Smooth muscle cell (in vitro differentiated cells): ENCODE data around the gene VEGFA. TPM values are rescaled to one million over a fixed set of nuclear protein-coding genes. Genes with fewer than 3 reads are reported as not detected.

Source experiments
- DNase-seq: peaks from one replicate; lab custom pipeline; 2025; ENCODE audit not compliant: unreplicated experiment; lab: John Stamatoyannopoulos, UW
- H2AFZ ChIP-seq: fragments of 200-600 bp; sonication (generic); 2 replicates; pipeline ENCODE4 v1.6.0; 2016; ENCODE audit warnings: antibody characterized with exemption, low read depth, mild to moderate bottlenecking
- H3F3A ChIP-seq: fragments of 200-600 bp; sonication (generic); 2 replicates; pipeline ENCODE4 v1.6.0; 2017; ENCODE audit warnings: antibody characterized with exemption, low read depth
- H3K27ac ChIP-seq: fragments of 200-600 bp; sonication (generic); 2 replicates; pipeline ENCODE4 v1.5.1; 2016; ENCODE audit warnings: low read depth, mild to moderate bottlenecking
- H3K27me3 ChIP-seq: fragments of 200-600 bp; sonication (generic); 2 replicates; pipeline ENCODE4 v1.6.1; 2016; ENCODE audit warnings: low read depth, mild to moderate bottlenecking
- H3K36me3 ChIP-seq: fragments of 200-600 bp; sonication (generic); 2 replicates; pipeline ENCODE4 v1.5.1; 2016; ENCODE audit warnings: low read depth
- H3K4me1 ChIP-seq: fragments of 200-600 bp; sonication (generic); 2 replicates; pipeline ENCODE4 v1.5.1; 2016; ENCODE audit warnings: low read depth
- H3K4me2 ChIP-seq: fragments of 200-600 bp; sonication (generic); 2 replicates; pipeline ENCODE4 v1.6.0; 2016; ENCODE audit warnings: mild to moderate bottlenecking
- H3K4me3 ChIP-seq: fragments of 200-600 bp; sonication (generic); 2 replicates; pipeline ENCODE4 v1.5.1; 2016; ENCODE audit warnings: mild to moderate bottlenecking
- H3K79me2 ChIP-seq: fragments of 200-600 bp; sonication (generic); 2 replicates; pipeline ENCODE4 v1.6.0; 2016; ENCODE audit warnings: low read depth, mild to moderate bottlenecking
- H3K9ac ChIP-seq: fragments of 200-600 bp; sonication (generic); 2 replicates; pipeline ENCODE4 v1.6.0; 2016; ENCODE audit warnings: low read depth
- H3K9me3 ChIP-seq: fragments of 200-600 bp; sonication (generic); replicated peaks from 2 replicates; pipeline ENCODE4 v1.5.1; 2016; ENCODE audit warnings: low read depth
- H4K20me1 ChIP-seq: fragments of 200-600 bp; sonication (generic); 2 replicates; pipeline ENCODE4 v1.6.0; 2016; ENCODE audit warnings: low read depth
- CTCF ChIP-seq: fragments of 200-600 bp; sonication (generic); IDR thresholded peaks from 2 replicates; pipeline ENCODE4 v1.5.1; 2017; ENCODE audit warnings: borderline replicate concordance, mild to moderate bottlenecking, antibody characterized with exemption; ENCODE audit not compliant: insufficient read depth, poor library complexity, severe bottlenecking
- WGBS: methylation state at CpG from one replicate; pipeline ENCODE4 v1.1.7; 2016; ENCODE audit warnings: low lambda C conversion rate; 5-methylcytosine and 5-hydroxymethylcytosine counted together
- polyA plus RNA-seq: library from polyadenylated mRNA; unstranded; fragments of >200 nt; fragmentation: Nextera tagmentation; extraction: Ambion mirVana; gene quantifications from 2 replicates; pipeline ENCODE4 v1.2.1, GENCODE V29; 2016
- total RNA-seq: library from RNA; depleted of rRNA; stranded (reverse); fragments of >200 nt; gene quantifications from 2 replicates; pipeline ENCODE4 v1.2.3, GENCODE V29; 2014

VEGFA gene
- total and polyA plus RNA-seq, 2 experiments from 2014 or later: 116 to 136 TPM

DNA sequence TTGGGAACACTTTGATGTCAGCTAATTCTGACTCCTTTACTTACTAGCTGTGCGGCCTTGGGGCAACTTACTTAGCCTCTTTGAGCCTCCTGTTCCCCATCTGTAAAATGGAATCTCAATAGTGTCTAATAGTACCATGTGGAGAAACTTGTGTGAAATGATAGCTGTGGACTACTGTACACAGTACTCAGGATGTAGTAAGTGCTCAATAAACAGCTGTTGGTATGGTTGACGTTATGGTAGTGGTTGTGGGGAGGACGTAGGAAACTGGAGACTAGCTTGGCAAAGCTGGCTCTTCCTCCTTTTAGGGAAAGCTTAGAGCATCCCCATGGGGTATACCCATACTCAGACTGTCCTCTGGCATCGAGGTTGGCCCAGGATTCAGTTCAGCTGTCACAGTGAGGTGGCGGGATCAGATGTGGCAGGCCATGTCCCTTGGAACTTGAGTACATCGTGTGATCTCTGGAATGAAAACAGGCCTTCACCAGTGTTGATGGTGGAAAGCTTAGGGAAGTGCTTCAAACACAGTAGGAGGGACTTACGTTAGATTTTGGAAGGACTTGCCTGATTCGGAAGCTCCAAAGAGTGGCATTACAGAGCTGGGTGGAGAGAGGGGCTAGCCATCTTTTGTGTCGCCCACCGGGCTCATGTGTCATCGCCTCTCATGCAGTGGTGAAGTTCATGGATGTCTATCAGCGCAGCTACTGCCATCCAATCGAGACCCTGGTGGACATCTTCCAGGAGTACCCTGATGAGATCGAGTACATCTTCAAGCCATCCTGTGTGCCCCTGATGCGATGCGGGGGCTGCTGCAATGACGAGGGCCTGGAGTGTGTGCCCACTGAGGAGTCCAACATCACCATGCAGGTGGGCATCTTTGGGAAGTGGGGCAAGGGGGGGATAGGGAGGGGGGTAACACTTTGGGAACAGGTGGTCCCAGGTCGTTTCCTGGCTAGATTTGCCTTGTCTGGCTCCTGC, 7.1 kb downstream of the VEGFA start:
- H3K36me3 ChIP-seq: peaks cover 10% of the 10 kb centered on the region
- H2AFZ ChIP-seq: no peak overlapping the region
- WGBS: 97% methylated on average over 18 of the region's 18 CpGs
- H3K4me1 ChIP-seq: peaks cover 20% of the 10 kb centered on the region
- peaks cover 14% of the 10 kb centered on the region for H3F3A ChIP-seq
- H3K27ac ChIP-seq: no peak overlapping the region
- H3K9me3 ChIP-seq: no peaks in the 10 kb centered on the region
- H3K27me3 ChIP-seq: no peaks in the 10 kb centered on the region
- H3K4me3 ChIP-seq: no peak overlapping the region
- H3K79me2 ChIP-seq: peaks cover 82% of the 10 kb centered on the region
- no peak for TF ChIP-seq CTCF
- DNase-seq: no peak
- H3K4me2 ChIP-seq: no peak overlapping the region
- H3K9ac ChIP-seq: no peak overlapping the region
- peaks cover 100% of the 10 kb centered on the region for H4K20me1 ChIP-seq

GRCh38 chr6:43778131-43778855, 8.3 kb downstream of the VEGFA start:
- Histone ChIP-seq H3F3A (peaks cover 20% of the 10 kb centered on the region), H4K20me1 (peaks cover 100% of the 10 kb centered on the region), H3K27me3 (no peaks in the 10 kb centered on the region), H3K4me1 (peaks cover 20% of the 10 kb centered on the region), H2AFZ (no peak overlapping the region), H3K9me3 (no peaks in the 10 kb centered on the region), H3K36me3 (peaks cover 10% of the 10 kb centered on the region), H3K27ac (no peak overlapping the region), H3K79me2 (peaks cover 70% of the 10 kb centered on the region), H3K4me3 (no peak overlapping the region), H3K4me2 (no peak overlapping the region), H3K9ac (no peak overlapping the region)
- DNase-seq: no peak
- no peak for TF ChIP-seq CTCF
- 97% methylated on average over 4 of the region's 4 CpGs for WGBS

DNA sequence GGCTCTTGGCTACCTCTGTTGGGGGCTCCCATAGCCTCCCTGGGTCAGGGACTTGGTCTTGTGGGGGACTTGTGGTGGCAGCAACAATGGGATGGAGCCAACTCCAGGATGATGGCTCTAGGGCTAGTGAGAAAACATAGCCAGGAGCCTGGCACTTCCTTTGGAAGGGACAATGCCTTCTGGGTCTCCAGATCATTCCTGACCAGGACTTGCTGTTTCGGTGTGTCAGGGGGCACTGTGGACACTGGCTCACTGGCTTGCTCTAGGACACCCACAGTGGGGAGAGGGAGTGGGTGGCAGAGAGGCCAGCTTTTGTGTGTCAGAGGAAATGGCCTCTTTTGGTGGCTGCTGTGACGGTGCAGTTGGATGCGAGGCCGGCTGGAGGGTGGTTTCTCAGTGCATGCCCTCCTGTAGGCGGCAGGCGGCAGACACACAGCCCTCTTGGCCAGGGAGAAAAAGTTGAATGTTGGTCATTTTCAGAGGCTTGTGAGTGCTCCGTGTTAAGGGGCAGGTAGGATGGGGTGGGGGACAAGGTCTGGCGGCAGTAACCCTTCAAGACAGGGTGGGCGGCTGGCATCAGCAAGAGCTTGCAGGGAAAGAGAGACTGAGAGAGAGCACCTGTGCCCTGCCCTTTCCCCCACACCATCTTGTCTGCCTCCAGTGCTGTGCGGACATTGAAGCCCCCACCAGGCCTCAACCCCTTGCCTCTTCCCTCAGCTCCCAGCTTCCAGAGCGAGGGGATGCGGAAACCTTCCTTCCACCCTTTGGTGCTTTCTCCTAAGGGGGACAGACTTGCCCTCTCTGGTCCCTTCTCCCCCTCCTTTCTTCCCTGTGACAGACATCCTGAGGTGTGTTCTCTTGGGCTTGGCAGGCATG, 9.2 kb downstream of the VEGFA start:
- TF ChIP-seq CTCF: no peak
- Histone ChIP-seq H2AFZ (no peak overlapping the region), H3K36me3 (peaks cover 10% of the 10 kb centered on the region), H3K27ac (no peak overlapping the region), H3K9ac (no peak overlapping the region), H3K9me3 (no peaks in the 10 kb centered on the region), H3K27me3 (no peaks in the 10 kb centered on the region), H4K20me1 (peaks cover 100% of the 10 kb centered on the region), H3F3A (peaks cover 23% of the 10 kb centered on the region), H3K79me2 (peaks cover 60% of the 10 kb centered on the region), H3K4me1 (peaks cover 13% of the 10 kb centered on the region), H3K4me2 (no peak overlapping the region), H3K4me3 (no peak overlapping the region)
- DNase-seq: no peak
- 95% methylated on average over 11 of the region's 12 CpGs for WGBS
